Measurements from ENCODE around the gene IKZF5.
A peak's percentile ranks its signal among the peaks of the same experiment; 100 is the strongest.

IKZF5 gene

GRCh38 chr10:122983898-122984297 lies 24.7 kb downstream of the IKZF5 start:
- TF ChIP-seq CTCF (IDR thresholded peaks at IDR 0.05; ENCODE audit: low read depth, low read length), result no peak
- no peak for DNase-seq (ENCODE audit: extremely low read depth, low read depth)

GRCh38 chr10:122981066-122981464 lies 27.5 kb downstream of the IKZF5 start:
- peak; percentile 12 for DNase-seq (ENCODE audit: extremely low read depth, low read depth)
- TF ChIP-seq CTCF (IDR thresholded peaks at IDR 0.05; ENCODE audit: low read depth, low read length), result peak; percentile 57

- DNase-seq (ENCODE audit: extremely low read depth, low read depth), result peak; percentile 75
- peak; percentile 93 for TF ChIP-seq CTCF (IDR thresholded peaks at IDR 0.05; ENCODE audit: low read depth, low read length)
Observed at GRCh38 chr10:122980209-122981065, 28.2 kb downstream of the IKZF5 start, which contains the start of gene PSTK. PSTK (plus strand) TSS chr10:122980401; CDS start chr10:122980480, 79 bp downstream.

- TF ChIP-seq CTCF (IDR thresholded peaks at IDR 0.05; ENCODE audit: low read depth, low read length), result no peak
- DNase-seq (ENCODE audit: extremely low read depth, low read depth), result no peak
Observed at GRCh38 chr10:122974543-122975064, 34.0 kb downstream of the IKZF5 start.

GRCh38 chr10:122974023-122974422 lies 34.6 kb downstream of the IKZF5 start:
- DNase-seq (ENCODE audit: extremely low read depth, low read depth), result no peak
- no peak for TF ChIP-seq CTCF (IDR thresholded peaks at IDR 0.05; ENCODE audit: low read depth, low read length)

- TF ChIP-seq CTCF (IDR thresholded peaks at IDR 0.05; ENCODE audit: low read depth, low read length), result no peak
- no peak for DNase-seq (ENCODE audit: extremely low read depth, low read depth)
Observed at GRCh38 chr10:122968698-122969097, 39.9 kb downstream of the IKZF5 start.

- TF ChIP-seq CTCF (IDR thresholded peaks at IDR 0.05; ENCODE audit: low read depth, low read length), result no peak
- DNase-seq (ENCODE audit: extremely low read depth, low read depth), result no peak
Observed at GRCh38 chr10:122966879-122967278, 41.7 kb downstream of the IKZF5 start.

Data from AG09319 (cell line).